Measurements from ENCODE around the gene ERC1.
A peak's percentile ranks its signal among the peaks of the same experiment; 100 is the strongest.

Gene ERC1

GRCh38 chr12:949453-950191 is 41.4 kb upstream of the ERC1 start, which contains the start of gene RAD52:
RAD52 (minus strand) TSS chr12:949694; CDS start chr12:933058, 16,636 bp downstream.
- peak within 1 kb of the TSS; percentile 85 to 94 for H3K4me3 ChIP-seq (replicated peaks in 1 of 2; ENCODE audit: low read depth in 2 of 2, low read length in 2 of 2)
- DNase-seq (ENCODE audit: low read depth in 2 of 2), result peak; percentile 100
- peak; percentile 96 for TF ChIP-seq CTCF (IDR thresholded peaks at IDR 0.05; ENCODE audit: low read depth, low read length)

- no peak for DNase-seq (ENCODE audit: low read depth in 2 of 2)
- no peak for TF ChIP-seq CTCF (IDR thresholded peaks at IDR 0.05; ENCODE audit: low read depth, low read length)
- H3K4me3 ChIP-seq (replicated peaks in 1 of 2; ENCODE audit: low read depth in 2 of 2, low read length in 2 of 2), result no peak overlapping the region
These were observed 39.8 kb upstream of the ERC1 start for GRCh38 chr12:951176-951575.

DNA sequence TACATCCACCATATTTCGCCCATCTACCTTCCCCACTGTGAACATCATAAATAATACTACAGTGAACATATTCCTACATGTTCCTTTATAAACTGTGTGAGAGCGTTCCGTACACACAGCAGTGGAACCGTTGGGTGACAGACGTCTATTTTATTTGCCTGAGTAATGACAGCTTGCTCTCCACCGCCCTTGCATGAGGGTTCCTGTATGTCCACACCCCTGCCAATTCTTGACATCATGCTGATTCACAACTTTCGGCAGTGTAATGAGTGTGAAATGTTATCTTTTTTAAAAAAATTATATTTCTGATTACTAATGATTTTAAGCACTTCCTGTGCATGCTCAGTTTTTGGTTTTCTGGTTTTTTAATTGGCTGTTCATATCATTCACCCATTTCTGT is 37.2 kb upstream of the ERC1 start:
- TF ChIP-seq CTCF (IDR thresholded peaks at IDR 0.05; ENCODE audit: low read depth, low read length), result no peak
- DNase-seq (ENCODE audit: low read depth in 2 of 2), result peak; percentile 41 to 82
- no peak overlapping the region for H3K4me3 ChIP-seq (replicated peaks in 1 of 2; ENCODE audit: low read depth in 2 of 2, low read length in 2 of 2)

DNA sequence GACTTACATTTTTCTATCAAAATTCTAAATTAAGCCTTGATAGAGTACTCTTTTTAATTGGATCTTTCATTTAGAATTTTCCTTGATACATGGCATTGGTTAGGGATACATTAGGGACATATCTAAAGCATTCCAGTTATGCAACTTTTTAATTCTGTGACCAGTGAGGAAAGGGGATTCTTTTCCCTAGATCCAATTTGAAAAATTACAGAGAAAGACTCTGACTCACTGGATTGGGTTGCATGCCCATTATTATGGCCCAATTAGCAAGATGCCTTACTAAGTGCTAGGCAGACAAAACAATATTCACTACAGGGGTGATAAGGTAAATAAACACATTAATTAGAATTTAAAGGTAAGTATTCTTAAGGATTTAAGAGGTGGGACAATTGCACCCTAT is 36.3 kb upstream of the ERC1 start:
- TF ChIP-seq CTCF (IDR thresholded peaks at IDR 0.05; ENCODE audit: low read depth, low read length), result no peak
- DNase-seq (ENCODE audit: low read depth in 2 of 2), result no peak
- no peak overlapping the region for H3K4me3 ChIP-seq (replicated peaks in 1 of 2; ENCODE audit: low read depth in 2 of 2, low read length in 2 of 2)

- H3K4me3 ChIP-seq (replicated peaks in 1 of 2; ENCODE audit: low read depth in 2 of 2, low read length in 2 of 2), result no peak overlapping the region
- no peak for DNase-seq (ENCODE audit: low read depth in 2 of 2)
- no peak for TF ChIP-seq CTCF (IDR thresholded peaks at IDR 0.05; ENCODE audit: low read depth, low read length)
These were observed 35.1 kb upstream of the ERC1 start for GRCh38 chr12:955939-956338.

DNA sequence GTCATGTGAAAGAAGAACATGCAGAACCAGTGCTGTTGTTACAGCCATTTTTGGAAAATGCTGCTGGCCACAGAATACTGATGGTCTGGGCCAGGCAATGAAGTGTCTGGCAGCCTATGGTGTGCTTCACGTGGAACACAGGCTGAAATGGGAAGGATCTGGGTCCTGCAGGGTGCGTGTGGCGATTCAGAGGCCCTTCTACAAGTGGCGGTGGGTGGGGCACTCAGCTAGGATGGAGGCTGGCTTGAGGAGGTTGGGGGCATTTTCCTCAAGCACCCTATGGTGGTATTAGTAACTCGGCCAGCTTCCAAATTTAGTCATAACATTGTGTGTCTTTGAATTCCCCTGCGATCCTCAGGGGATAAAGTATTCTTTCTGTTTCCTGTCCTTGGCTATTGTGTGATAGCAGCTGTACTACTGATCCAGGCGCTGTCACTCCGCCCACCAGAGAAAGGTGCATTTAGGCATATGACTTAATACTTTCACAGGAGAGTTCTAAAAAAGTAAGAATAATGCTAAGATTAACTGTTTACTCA is 32.4 kb upstream of the ERC1 start:
- no peak overlapping the region for H3K4me3 ChIP-seq (replicated peaks in 1 of 2; ENCODE audit: low read depth in 2 of 2, low read length in 2 of 2)
- DNase-seq (ENCODE audit: low read depth in 2 of 2), result peak; percentile 28 to 87
- TF ChIP-seq CTCF (IDR thresholded peaks at IDR 0.05; ENCODE audit: low read depth, low read length), result no peak

Data from cardiac fibroblast (primary cell).